OCI-LY1 (cell line): ENCODE measurements around the gene JAM3.

Experiments
- EZH2 ChIP-seq: fragments of 200-600 bp; sonication (generic), shearing (Covaris generic); IDR thresholded peaks from 2 replicates; pipeline ENCODE4 v1.8.0; 2017; ENCODE audit warnings: borderline replicate concordance, mixed run types, mild to moderate bottlenecking, antibody characterized with exemption, low read length, moderate library complexity, mixed read lengths
- TF ChIP-seq, protein P1 (sequence below): fragments of 200-600 bp; sonication (generic), shearing (Covaris generic); IDR thresholded peaks from 2 replicates; pipeline ENCODE4 v1.5.1; 2017; ENCODE audit warnings: mild to moderate bottlenecking, antibody characterized with exemption, low read length, moderate library complexity, mixed read lengths

DNA sequence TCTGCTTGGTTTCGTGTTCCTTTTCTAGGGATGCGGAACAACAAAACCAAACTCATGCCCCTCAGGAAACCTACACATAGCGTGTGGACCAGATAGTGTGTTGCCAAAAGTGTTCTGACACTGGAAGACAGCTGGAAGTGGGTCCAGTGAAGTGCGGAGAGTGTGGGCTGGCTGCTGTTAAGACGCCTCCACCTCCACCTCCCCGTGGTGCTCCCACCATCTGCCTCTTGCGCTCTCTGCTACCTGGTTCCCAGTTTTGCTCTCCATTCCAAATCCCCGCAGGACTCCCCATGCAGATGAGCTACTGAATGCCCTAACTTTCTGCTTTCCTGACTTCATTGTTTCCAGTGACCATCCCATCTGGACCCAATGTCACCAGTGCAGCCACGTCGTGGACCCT is 103.1 kb downstream of the JAM3 start:
- TF ChIP-seq, protein P1, sequence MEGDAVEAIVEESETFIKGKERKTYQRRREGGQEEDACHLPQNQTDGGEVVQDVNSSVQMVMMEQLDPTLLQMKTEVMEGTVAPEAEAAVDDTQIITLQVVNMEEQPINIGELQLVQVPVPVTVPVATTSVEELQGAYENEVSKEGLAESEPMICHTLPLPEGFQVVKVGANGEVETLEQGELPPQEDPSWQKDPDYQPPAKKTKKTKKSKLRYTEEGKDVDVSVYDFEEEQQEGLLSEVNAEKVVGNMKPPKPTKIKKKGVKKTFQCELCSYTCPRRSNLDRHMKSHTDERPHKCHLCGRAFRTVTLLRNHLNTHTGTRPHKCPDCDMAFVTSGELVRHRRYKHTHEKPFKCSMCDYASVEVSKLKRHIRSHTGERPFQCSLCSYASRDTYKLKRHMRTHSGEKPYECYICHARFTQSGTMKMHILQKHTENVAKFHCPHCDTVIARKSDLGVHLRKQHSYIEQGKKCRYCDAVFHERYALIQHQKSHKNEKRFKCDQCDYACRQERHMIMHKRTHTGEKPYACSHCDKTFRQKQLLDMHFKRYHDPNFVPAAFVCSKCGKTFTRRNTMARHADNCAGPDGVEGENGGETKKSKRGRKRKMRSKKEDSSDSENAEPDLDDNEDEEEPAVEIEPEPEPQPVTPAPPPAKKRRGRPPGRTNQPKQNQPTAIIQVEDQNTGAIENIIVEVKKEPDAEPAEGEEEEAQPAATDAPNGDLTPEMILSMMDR, result no peak
- no peak for TF ChIP-seq EZH2
